ELR (cell line): ENCODE measurements around the gene UBE2U.
"Not testable (repeated sequence)": the region's sequence is repeated elsewhere in the genome, so short reads cannot be mapped to it uniquely, and the experiment has no call there.

Experiments
- DNase-seq: peaks from one replicate; pipeline ENCODE4 v3.0.0-alpha.2; 2015; ENCODE audit warnings: low read depth

The UBE2U gene

GRCh38 chr1:64241069-64241468 is 37.6 kb downstream of the UBE2U start:
- DNase-seq, result no peak

DNA sequence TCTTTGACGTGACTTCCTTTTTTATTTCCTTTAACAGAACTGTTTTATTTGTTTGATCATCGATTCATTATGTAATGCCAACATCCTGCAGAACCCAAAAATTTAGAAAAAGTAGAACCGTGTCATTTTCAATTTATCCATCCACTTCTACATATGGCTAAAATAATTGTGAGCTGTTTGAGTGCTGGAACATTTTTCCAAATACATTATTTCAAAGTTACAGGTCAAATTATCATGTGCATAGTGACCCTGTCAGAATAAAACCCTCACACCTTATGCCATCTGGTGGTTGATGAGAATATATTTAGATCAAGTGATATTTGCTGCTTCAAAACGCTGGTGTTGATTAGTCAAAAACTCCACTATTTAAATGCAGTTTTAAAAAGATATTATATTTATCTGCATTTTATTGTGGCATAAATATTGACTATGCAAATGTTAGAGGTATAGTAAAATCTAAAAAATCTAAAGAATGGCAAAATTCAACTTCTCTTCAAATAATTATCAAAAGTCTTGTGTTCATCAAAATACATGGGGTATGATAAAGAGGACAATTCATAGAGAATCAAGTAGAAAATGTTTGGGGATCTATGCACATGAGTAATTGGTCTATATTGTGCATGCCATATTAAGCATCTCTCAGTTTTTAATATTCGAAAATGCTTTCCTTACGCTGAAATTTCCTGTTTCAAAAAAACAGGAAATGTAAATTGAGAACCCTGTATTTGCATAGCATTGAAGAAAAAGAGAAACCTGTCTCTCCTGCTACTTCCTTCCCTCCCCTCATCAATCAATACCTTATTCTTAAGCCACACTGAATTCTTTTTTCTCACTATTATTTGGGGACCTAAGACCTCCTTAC is 39.7 kb downstream of the UBE2U start:
- DNase-seq, result peak; percentile 62

GRCh38 chr1:64243757-64244080 is 40.3 kb downstream of the UBE2U start:
- no peak for DNase-seq

- DNase-seq, result no peak
Observed at GRCh38 chr1:64245495-64245894, 42.1 kb downstream of the UBE2U start.

- peak; percentile 66 for DNase-seq
Observed at GRCh38 chr1:64246294-64246917, 43.0 kb downstream of the UBE2U start.

GRCh38 chr1:64248065-64248464 is 44.6 kb downstream of the UBE2U start:
- DNase-seq, result no peak

GRCh38 chr1:64250472-64250871 is 47.0 kb downstream of the UBE2U start:
- not testable (repeated sequence) for DNase-seq

DNA sequence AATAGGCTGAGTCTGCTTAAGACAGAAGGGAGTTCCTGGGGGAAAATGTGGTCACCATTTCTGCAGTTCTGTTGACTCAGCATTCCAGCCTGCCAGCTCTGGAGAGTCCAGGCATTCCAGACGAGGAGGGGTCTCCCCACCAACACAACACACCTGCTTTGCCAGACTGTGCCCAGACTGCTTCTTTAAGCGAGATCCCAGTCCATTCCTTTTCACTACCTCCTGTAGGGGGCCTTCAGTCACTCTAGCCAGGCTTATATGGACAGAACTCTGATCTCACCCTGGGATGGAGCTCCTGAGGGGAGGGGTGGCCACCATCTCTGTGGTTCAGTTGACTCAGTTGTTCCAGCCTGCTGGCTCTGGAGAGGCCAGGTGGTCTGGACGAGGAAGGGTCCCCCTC is 48.5 kb downstream of the UBE2U start:
- no peak for DNase-seq

DNA sequence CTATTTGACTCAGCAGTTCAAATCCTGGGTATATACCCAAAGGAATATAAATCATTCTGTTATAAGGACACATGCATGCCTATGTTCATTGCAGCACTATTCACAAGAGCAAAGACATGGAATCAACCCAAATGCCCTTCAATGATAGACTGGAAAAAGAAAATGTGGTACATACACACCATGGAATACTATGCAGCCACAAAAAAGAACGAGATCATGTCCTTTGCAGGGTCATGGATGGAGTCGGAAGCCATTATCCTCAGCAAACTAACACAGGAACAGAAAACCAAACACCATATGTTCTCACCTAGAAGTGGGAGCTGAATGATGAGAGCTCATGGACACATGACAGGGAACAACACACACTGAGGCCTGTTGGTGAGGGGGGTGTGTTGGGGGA is 53.8 kb downstream of the UBE2U start:
- DNase-seq, result not testable (repeated sequence)

DNA sequence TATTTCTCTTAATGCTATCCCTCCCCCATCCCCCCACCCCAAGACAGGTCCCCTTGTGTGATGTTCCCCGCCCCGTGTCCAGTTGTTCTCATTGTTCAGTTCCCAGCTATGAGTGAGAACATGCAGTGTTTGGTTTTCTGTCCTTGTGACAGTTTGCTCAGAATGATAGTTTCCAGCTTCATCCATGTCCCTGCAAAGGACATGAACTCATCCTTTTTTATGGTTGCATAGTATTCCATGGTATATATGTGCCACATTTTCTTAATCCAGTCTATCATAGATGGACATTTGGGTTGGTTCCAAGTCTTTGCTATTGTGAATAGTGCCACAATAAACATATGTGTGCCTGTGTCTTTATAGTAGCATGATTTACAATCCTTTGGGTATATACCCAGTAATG is 55.0 kb downstream of the UBE2U start:
- not testable (repeated sequence) for DNase-seq

DNA sequence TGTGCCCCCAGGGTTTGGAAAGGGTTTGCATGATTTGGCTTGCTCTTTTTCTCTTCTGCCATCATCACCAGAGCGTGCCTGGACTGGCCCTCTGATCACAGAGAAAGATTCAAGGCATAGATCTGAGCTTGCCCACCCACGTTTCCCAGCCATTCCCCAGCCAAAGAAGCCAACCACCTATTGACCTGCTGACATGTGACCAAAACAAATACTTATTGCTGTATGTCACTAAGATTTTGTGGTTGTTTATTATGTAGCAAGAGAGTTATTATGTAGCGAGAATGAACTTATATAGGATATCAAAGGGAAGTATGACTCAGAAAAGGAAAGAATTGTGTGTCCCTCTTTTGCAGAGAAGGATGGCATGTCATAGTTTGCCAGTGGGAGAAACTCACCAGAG is 59.9 kb downstream of the UBE2U start:
- peak; percentile 41 for DNase-seq

DNA sequence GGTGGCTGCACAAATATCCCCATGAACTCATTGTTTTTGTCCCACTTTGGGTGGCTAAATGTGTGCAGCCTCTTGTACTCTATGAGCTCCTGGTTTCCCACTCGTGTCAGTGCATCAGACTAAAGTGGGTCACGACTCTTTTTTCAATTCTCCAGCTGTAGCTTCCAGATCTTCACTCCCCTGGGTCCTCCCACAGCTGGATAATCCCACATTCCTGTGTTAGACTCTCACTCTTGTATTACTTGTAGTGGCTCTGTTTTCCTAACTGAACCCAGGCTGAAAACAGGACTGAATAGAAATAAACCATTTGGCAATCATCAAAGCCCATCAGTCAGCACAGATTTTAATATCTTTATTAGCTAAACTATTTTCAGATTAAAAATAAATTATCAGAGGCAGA is 60.4 kb downstream of the UBE2U start:
- DNase-seq, result no peak

GRCh38 chr1:64265141-64265540 is 61.7 kb downstream of the UBE2U start:
- DNase-seq, result no peak

DNA sequence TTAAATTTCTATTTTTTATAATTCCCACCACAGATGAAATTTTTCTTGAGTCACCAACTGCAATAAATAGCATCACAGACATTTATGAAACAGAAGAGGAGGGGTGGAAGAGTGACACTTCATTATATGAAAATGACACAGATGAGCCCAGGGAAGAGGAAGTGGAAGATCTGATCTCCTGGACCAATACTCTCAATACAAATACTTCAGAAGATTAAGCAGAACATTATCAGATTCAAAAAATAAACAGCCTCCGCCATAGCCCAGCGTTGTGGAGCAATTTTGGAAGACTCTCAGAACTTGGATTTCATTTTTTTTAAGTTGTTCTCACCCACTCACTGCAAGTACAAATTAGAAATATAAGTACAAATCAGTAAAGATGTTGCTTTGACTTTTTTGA is 63.6 kb downstream of the UBE2U start:
- DNase-seq, result no peak

GRCh38 chr1:64268653-64269557 is 65.5 kb downstream of the UBE2U start:
- DNase-seq, result peak; percentile 83

- DNase-seq, result no peak
Observed at GRCh38 chr1:64269558-64269884, 66.1 kb downstream of the UBE2U start.

GRCh38 chr1:64280001-64280400 is 76.6 kb downstream of the UBE2U start:
- DNase-seq, result no peak

- no peak for DNase-seq
Observed at GRCh38 chr1:64282351-64282750, 78.9 kb downstream of the UBE2U start.

- no peak for DNase-seq
Observed at GRCh38 chr1:64287071-64287470, 83.6 kb downstream of the UBE2U start.

DNA sequence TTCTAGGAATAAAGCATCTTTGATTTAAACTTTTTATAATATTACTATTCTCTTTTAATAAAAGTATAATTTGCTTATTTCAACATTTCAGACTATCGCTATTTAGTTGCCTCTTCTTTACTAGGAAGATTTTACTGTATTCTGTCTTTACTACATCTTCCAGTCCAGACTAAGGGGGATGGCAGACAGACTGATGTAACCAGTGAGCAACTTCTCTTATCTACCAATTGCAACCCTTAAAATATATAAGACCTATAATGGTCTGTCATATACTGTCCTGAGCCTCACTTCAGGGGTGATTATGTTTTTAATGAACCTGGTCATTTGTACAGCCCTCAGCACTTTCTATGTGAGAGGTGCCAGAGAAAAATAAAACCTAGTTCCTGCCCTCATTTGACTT is 87.0 kb downstream of the UBE2U start:
- no peak for DNase-seq

DNA sequence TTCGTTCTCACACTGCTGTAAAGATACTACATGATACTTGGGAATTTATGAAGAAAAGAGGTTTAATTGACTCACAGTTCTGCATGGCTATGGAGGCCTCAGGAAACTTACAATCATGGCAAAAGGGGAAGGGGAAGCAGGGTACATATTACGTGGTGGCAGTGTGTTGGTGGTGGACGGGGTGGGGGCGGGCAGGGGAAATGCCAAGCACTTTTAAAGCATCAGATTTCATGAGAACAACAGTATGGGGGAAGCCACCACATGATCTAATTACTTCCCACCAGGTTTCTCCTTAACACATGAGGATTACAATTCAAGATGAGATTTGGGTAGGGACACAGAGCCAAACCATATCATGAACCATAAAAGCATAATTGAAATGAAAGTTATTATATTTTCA is 88.5 kb downstream of the UBE2U start:
- no peak for DNase-seq

- DNase-seq, result peak; percentile 49
Observed at GRCh38 chr1:64292399-64292798, 89.0 kb downstream of the UBE2U start.

- no peak for DNase-seq
Observed at GRCh38 chr1:64293820-64294219, 90.4 kb downstream of the UBE2U start.
